Kidney tubule cell (primary cell): ENCODE measurements around the gene CACNA1C.

ENCODE experiments used
- DNase-seq: peaks from one replicate; pipeline ENCODE4 v3.0.0-alpha.2; 2018; ENCODE audit warnings: low spot score

Gene CACNA1C

DNA sequence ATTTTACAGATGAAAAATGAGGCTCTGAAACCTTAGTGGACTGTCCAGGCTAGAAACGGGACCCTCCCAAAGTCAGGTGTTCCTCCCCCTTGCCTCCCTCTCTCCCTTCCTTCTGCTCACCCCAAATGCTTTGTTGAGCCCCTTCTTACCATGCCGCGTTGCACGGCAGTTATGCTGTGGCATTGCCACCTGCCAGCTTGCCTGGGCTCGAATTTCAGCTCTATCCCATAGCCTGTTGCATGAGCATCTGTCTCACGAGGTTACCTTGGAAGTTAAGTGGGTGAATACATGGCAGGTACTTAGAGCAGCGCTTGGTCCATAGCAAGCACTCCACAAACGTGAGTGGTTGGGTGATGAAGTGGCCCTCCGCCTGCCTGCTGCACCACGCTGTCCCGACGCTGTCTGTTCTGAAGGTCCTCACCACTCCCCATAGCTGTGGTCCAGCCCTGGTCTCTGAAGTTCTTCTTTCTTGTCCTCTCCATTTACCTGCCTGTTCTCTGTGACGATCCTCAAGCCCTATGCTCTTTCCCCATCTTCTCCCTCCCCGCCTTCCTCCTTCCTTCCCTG, 269.9 kb downstream of the CACNA1C start:
- DNase-seq = no peak

DNA sequence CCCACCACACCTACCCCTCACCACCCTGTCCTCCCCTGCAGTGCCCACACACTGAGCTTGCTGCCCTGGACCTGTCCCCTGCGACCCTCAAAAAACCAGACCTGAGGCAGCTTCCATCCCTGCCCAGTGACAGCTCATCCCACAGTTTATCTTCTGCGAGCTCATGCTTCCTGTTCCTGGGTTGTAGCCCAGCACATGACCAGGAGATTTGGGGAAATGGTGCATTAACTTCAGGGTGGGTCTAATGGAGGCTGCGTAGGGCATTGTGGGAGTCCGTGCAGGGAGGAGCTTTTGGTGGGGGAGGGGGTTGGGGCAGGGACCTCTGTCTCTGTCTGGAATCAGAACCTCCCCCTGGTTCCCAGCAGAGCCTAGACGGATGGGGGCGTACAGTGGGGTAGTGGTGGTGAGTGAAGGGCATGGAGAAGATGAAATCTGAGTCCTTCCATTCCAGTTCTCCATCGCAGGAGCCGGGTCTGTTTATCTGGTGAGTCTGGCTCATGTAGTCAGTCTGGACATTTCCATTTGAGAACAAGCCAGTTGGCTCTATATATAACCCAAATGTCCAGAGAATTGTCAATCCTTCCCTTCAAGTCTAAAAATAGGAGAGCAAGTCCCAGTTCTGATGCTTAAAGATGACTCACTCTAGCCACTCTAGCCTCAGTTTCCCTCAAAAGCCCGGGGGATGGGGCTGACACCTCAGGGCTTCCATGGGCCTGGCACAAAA, 270.9 kb downstream of the CACNA1C start:
- no peak for DNase-seq

DNA sequence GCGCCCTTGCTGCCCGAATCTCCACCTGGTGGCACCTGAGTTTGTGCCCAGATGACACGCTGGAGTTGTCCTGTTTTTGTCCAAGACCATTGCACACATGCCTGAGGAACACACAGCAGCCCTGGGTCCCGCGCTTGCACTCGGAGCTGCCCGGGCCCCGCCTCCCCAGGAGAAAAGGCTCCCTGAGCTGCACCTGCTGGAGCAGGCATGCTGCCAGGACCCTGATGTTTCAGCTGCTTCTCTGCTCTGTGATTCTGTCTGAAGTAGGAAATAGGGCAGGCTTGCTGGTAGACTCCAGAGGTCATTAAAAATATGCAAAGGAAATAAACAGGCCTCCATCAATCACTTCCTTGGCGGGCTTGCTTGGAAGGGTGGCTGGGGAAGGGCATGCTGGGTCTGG, 271.6 kb downstream of the CACNA1C start:
- DNase-seq = no peak

DNA sequence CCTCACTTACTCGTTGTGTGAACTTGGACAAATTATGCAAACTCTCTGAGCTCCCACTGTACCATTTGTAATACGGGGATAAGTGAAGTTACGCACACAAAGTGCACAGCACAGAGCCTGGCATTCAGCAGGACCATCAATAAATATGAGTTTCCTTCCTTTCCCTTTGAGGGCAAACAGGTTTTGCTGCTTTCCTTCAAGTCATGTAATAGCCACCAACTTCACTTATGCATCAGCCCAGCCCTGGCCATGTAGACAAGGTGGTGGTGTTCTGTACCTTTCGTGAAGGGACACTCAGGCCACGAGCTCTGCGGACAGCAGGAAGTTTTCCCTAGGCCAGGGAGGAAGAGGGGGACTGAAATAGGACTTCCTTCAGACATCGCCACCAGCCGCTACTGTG, 272.7 kb downstream of the CACNA1C start:
- DNase-seq = no peak

DNA sequence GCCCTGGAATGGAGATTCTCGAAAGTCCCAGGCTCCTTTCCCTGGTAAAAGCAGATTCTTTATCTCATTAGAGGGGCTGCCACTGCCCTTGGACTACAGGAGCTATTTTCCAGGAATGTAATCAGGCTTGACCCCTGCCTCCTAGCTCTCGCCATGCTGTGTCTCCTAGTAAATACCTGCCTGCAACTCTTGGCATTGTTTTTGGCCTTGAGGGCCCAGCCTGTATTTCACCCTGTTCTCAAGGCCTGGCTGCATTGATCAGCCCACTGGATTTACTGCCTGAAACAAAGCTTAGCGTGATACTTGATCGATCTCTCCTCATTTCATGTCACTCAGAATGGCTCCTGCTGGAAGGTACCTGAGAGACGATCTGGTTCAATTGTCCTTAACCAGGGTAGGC, 273.7 kb downstream of the CACNA1C start:
- DNase-seq = no peak

DNA sequence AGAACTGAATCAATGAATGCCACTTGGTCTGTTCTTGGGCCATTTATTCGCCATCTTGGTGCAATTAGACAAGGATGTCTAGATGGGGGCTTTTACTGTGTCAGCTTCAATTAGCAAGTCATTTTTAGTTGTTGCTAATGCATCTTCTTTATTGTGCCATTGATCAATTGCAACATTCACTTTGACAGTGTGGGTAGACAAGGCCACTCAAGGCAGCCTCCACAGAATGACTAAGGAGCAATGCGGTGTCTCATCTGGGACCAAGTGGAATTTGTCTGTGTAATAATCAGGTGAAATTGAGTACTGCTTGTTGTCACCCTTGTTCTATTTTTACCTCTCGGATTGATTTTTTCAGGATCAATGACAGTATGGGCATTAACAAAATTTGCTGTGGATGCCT, 275.9 kb downstream of the CACNA1C start:
- DNase-seq = no peak

DNA sequence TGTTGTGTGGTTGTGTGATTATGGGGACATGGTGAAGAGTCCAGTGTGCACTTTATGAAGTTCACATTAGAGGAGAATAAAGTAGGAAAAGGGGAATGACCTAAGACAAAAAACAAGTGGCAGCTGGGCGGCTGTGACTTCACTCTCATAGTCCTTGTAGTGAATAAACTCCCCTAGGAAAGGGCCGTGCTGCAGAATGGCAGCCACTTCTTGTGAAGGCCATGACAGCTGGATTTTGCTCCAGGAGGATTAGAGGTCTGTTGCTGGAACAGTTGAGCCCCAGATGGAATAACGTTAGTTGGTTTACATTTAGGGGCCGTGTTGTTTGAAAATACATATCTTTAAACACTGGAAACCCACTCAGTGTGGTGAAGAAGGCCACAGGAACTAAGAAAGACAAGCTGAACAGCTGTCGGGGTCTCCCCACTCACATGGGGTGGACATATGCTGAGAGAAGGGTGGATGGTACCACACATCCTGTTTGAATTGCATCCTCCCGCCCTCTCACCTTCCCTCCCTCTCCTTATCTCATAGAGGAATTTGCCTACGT, 276.9 kb downstream of the CACNA1C start:
- no peak for DNase-seq

DNA sequence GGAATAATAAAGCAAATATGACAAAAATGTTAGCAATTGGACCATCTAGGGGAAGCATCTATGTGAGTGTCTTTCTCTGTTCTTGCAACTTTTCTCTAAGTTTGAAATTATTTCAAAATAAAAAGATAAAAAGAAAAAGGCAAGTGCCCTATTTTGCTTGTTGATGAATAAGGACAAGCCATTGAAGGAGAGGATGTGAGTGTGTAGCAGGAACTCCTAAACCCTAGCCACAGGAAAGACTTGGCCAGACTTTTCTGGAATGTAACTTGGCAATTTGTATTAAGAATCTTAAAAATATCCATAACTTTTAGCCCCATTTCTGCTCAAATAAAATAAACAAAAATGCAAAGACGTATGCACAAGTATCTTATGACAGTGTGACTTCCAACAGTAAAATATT, 279.4 kb downstream of the CACNA1C start:
- no peak for DNase-seq

DNA sequence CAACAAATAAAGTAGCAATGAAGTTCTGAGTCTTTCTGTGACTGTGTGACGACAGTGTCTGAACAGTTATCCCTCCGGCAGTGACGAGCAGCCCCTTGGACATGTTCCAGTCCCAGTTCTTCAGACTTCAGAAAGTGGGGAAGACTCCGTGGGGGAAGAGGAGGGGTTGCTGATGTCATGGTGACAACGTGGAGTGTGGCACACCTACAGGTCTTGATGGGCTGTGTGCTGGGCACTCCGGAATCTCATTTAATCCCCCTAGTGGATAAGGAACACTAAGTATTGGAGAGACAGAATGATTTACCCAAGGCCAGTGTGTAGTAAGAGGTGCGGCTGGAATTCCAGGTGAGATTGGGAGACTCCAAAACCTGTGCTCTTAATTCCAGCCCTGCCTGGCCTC, 280.2 kb downstream of the CACNA1C start:
- no peak for DNase-seq

DNA sequence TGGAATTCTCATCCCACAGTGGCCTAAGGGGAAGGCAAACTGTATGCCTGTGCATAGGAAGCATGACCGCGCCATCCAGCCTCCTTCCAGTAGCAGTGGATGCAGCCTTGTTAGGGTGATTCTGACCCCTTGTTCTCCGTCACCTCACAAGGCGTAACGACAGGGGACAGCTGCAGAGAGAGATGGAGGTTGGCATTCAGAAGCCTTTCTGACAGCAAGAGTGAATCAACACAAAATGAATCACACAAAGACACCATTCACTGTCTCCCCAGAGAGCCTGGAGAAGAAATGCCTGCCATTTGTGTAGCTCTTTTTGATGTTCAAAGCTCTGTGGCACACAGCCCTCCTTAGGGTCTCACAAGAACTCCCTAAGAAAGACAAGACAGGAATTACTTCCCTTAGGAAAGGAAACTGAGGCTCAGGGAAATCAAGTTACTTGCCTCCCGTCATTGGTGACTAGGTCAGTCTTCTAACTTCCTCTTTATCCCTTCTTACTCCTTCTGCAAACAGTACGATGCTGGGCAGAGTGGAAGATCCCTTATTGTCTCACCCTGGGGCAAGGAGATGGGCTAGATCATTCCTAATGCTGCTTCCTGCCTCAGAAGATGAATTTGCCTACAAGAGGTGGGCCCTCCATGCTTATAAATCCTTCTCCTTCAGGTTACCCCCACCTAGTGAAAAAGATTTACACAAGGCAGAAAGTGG, 280.9 kb downstream of the CACNA1C start:
- no peak for DNase-seq

DNA sequence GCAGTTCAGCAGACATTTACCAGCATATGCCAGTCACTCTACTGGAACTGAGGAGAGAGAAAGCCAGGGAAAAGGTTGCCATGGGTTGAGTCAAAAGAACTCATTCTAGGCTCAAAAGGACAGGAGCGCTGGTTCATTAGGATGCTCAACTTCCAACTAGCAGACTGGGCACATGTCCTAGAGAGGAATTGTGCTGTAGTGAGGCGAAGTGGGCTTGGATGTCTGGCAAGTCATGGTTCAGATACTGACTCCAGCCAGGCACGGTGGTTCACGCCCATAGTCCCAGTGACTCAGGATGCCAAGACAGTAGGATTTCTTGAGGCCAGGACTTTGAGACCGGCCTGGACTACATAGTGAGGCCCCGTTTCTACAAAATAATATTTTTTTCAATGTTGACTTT, 281.5 kb downstream of the CACNA1C start:
- DNase-seq = no peak

DNA sequence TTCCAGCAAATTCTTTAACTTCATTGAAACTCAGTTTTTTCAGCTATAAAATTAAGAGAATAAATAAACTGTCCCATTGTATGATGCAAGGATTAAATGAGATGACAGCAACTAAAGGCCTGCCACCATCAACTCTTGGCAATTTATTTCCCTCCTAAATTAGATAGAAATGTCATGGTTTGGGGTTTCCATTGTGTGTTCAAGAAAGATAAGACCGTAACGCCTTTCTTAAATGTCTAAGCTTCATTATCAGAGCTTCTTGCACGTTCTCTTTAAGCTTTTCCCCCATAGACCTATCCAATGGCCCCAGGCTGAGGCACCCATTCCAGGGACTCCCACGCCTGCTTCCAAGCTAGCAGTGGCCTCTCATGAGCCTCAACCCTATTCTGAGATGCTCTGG, 281.9 kb downstream of the CACNA1C start:
- DNase-seq = no peak

DNA sequence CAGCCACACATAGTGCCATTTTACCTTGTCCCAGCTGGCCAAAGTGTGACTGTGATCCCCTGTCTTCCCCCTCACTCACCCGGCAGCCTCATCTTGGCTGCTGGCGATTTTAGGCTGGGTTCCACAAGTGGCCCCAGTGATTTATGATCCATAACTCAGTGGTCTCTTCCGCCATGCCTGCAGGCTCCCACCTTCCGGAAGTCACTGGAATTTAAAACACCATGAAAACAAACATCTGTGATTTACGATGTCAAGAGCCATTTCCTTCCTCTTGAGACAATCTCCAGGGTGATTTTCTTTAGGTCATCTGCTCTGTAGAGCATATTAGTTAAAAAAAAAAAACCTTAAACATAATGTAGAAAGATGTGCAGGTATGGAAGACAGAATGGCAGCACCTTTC, 282.3 kb downstream of the CACNA1C start:
- DNase-seq = no peak

DNA sequence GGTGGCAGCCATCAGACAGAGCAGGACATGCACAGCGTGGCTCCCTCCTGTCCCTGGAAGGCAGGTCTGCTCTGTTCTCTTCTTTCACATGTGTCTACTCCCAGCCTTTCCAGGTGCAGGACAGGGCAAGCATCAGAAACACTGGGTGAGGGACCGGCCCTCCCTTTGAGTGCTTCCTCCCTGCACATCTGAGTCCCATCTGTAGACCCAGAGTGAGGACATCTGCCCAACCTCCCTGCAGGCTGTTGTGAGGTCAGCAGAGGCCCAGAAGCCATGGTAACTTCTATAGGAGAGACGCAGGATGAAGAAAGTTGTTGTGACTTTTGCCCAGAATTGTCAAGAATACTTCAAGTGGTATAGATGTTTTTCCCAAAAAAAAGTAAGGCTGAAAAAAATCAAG, 282.7 kb downstream of the CACNA1C start:
- DNase-seq = no peak

DNA sequence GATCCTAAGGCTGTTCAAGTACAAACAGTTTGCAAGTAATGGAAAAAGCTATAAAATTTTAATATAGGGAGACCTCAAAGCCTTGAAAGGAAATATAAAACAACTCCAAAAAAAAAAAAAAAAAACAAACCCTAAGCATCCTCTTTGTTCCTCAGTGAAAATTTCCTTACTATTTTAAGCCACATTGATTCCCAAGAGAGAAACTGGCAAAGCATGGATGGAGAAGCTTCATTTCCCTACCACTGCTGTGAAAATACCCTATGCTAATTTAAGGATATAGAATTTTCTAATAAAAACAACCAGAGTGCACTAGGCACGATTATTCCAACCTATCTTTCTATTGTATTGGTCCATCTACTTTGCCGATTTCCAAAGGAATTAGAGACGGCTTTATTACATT, 283.1 kb downstream of the CACNA1C start:
- DNase-seq = no peak

DNA sequence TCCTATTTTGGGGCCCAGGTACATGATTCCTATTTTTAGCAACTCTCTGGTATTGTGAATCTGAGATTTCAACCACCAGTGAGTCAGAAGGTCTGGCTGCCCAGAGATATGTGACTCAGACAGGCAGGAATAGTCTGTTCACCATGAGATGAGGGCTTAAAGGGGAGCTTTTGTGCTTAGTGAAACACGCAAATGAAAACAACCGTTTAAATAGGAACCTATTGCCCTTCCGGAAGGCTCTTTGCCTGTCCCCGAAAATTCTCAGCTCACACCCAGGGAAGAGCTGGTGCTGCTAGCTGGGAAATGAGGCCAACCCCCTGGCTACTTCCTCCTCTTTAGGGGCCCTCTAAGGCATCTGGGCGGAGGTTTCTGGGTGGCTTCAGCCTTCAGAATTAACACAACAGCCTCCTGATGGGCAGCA, 283.6 kb downstream of the CACNA1C start:
- peak; percentile 91 for DNase-seq

DNA sequence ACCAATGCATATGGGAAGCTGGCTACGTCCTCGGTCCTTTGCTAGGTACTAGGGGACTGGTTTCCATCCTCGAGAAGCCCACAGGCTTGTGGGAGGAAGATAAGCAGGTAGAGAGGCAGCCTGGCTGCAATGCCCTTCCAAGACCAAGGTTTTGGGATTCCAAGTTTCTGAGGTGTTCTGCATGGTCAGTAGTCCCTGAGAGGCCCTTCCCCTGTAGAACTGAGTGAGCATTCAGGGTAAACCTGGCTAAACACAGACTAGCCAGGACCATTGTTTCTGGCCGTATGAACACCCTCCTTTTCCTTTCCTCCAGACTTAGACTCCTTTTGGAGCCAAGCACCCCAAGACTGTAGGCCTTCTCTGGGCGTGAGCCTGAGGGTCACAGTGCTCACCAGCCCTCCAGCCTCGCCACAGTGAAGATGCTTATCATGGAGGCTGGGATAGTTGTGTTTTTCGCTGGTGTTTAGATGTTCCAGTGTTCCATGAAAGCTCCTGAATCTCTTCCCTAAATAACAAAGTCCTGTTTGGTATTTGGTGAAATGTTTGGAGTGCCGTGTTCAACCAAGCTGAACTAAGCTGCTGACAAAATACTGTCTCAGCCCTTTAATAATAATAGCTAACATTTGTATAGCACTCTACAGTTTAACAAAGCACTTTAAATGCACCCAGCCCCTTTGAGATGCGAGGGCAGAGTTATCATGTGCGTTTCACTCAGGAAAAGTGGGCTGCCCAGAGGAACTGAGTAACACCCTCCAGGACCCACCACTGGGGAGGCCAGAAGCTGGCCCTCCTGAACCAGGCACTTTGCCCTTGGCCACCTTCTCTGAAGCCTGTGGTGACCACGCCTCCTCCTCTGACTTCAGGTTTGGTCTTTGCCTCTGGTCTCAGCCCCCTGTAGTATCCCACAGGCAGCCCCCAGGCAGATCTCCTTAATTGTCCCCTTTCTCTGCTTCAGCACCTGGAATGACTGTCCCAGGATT, 284.5 kb downstream of the CACNA1C start:
- peak; percentile 73 for DNase-seq

DNA sequence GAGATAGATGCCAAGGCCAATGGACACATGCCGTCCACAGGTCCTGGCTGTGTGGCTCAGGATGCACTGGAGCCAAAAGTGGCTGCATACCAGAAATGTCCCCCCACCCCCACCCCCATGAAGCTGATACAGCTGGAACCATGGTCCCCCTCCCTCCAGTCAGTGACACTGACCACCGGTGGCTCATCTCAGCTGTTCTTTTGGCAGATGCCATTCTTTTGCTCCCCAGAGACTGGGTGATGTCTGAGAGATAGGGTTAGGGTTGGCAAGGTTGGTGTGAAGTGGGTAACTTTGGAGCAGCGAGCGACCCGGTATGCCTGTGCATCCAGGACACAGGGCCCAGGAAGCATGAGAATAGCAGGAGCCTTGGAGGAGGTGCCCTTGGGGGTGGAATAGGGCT, 285.6 kb downstream of the CACNA1C start:
- DNase-seq = no peak

DNA sequence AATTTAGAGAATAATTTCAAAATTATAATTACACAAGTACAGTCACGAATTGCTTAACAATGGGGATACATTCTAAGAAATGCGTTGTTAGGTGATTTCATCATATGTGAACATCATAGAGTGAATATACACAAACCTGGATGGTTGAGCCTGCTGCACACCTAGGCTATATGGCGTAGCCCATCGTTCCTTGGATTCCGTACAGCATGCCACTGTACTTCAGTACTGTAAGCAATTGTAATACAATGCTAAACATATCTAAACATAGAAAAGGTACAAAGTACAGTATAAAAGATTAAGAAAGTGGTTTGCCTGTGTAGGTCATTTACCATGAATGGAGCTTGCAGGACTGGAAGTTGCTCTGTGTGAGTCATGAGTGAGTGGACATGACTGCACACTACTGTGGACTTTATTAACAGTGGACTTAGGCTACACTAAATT, 286.2 kb downstream of the CACNA1C start:
- DNase-seq = peak; percentile 74

DNA sequence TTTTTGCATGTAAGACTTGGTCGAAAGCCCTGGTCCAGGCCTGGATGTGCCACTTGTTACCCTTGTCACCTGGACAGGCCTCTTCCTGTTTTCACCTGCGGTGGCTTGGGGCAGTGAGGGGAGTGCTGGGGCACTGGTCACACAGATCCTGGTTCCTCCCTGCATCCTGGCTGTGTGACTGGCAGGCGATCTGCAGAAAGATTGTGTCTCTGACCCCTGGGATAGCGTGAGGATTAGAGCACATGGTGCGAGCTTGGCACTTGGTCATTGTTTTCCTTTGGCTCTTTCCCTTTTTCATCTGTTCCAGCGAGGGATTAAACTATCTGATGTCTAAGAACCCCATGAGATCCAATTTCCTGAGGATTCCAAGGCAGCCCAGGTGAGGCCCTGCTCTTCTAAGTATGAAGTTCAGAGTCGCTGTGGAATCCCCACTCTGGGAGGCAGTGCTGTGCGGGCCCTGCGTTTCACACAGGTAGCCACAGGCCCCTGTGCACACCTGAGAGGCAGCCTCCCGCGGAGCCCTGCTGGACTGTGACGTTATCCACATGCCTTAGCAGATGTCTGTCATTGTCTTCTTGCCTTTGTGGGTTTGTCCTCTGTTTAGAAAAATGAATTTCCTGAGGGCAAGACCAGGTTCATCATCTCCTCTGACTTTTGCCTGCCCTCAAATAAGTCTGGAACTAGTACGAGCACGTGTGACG, 288.4 kb downstream of the CACNA1C start:
- no peak for DNase-seq

DNA sequence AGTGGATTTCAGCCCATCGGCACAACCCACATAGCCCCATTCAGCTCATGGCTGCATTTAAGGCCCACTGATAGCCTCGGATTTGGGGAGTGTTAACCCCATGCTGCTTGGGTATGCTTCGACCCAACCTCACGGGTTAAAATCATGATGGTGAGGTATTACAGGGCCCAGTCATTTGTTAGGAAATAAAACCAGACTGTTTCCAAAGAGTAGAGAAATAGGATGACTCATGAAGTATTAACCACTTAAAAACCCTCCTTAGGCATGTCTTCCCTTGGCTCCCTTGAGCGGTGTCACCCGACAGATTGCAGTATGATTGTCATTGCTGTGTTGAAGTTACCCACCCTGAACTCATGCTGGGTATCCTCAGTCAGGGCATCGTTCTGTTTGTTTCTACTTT, 289.1 kb downstream of the CACNA1C start:
- DNase-seq = peak; percentile 49
